Measurements from ENCODE around the gene DSG3. TPM values are rescaled to one million over a fixed set of nuclear protein-coding genes. Genes with fewer than 3 reads are reported as not detected.

Gene DSG3
- total and polyA plus RNA-seq, 12 donors: 0.04 TPM; not detected in 11

DNA sequence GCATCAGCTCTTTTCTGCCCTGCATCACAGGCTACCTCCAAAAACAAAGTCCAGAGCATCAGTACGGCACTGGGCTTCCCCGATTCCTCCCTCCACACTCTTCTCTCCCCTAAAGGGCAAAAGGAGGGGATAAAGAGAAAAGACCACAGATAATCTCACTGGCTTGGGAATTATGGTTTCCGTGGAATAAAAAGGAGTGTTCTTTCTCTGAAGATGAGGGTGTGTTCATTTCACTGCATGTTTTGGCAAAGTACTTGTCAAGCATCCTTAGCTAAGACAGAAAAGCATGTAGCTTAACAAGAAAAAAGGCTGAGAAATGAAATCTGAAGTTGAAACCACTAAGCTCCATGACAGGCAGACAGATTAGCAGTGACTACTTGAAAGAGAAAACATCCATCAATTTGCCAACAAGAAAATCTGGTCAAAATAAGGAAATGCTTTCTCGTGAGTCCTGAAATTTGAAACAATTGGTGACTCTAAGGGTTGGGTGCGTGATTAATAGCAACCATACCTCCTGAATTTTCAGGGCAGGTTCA is 20.6 kb upstream of the DSG3 start:
- H3K4me3 ChIP-seq: no peak overlapping the region
- H3K27me3 ChIP-seq: no peaks in the 10 kb centered on the region
- no peak for ATAC-seq
- WGBS, 2 donors: 60 to 69% methylated on average over 5 of the region's 5 CpGs
- H3K4me1 ChIP-seq: no peaks in the 10 kb centered on the region
- peaks cover 0 to 11% (median 0%) of the 10 kb centered on the region in 11 donors for H3K9me3 ChIP-seq
- no peak overlapping the region for H3K27ac ChIP-seq
- no peaks in the 10 kb centered on the region for H3K36me3 ChIP-seq
- no peak for DNase-seq
- no peak for TF ChIP-seq CTCF (IDR thresholded peaks at IDR 0.05)
- intact Hi-C loops (cut with DNase I): loop anchor here in 2 of 10 donors (5.0 to 10.0 kb wide), 2 partner anchors 75 to 78 kb away; no protein-coding TSS in a partner anchor

DNA sequence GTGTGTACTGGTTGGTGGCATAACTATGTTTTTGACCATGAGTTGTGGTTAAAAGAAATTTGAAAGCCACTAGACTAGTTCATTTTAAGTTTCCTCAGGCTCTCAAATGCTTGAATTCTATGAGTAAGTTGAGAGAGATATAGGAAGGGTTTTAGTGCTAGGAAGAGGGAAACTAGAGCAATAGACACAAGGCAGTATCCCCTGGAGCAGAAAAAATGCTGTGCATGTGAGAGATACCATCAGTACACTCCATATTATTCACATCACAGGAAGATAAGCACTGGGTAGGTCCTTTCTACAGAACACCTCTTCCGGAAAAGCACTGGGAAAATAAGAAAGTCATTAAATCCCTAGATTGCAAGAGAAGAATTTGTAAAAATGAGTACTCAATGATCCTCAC is 19.3 kb upstream of the DSG3 start:
- no peak overlapping the region for H3K4me3 ChIP-seq
- DNase-seq: no peak
- no peaks in the 10 kb centered on the region for H3K36me3 ChIP-seq
- 95 to 100% methylated on average over 1 of the region's 1 CpG for WGBS, 2 donors
- peaks cover 0 to 20% (median 4%) of the 10 kb centered on the region in 11 donors for H3K9me3 ChIP-seq
- no peak for TF ChIP-seq CTCF (IDR thresholded peaks at IDR 0.05)
- intact Hi-C loops (cut with DNase I): loop anchor here in 2 of 10 donors (5.0 to 10.0 kb wide), 2 partner anchors 74 to 77 kb away; no protein-coding TSS in a partner anchor
- no peaks in the 10 kb centered on the region for H3K4me1 ChIP-seq
- no peaks in the 10 kb centered on the region for H3K27me3 ChIP-seq
- ATAC-seq: no peak
- H3K27ac ChIP-seq: no peak overlapping the region

DNA sequence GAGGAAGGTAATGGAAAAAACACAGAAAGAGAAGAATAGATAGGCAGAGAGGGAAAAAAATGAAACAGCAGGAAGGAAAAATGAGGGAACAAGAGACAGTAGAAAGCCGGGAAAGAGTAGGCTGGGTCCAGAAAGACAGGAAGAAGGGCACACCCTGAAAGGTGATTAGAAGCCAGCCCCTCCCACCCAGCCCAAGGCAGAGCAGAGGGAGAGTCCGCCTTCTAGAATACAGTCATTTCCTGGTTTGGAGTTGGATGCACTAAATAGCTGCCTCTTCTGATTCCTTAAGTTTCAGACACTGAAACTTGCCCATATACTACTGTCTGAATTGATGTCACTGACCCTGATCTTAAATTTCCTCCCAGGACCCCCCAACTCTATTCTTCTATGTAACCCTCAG is 17.9 kb upstream of the DSG3 start:
- no peaks in the 10 kb centered on the region for H3K36me3 ChIP-seq
- H3K27me3 ChIP-seq: no peaks in the 10 kb centered on the region
- H3K4me1 ChIP-seq: no peaks in the 10 kb centered on the region
- DNase-seq (no peak), ATAC-seq (peak in 1 of 8 donors; percentile 39)
- intact Hi-C loops (cut with DNase I): loop anchor here in 2 of 10 donors (5.0 to 10.0 kb wide), 2 partner anchors 73 to 75 kb away; no protein-coding TSS in a partner anchor
- TF ChIP-seq CTCF (IDR thresholded peaks at IDR 0.05): no peak
- no peak overlapping the region for H3K4me3 ChIP-seq
- no peak overlapping the region for H3K27ac ChIP-seq
- peaks cover 0 to 25% (median 4%) of the 10 kb centered on the region in 11 donors for H3K9me3 ChIP-seq
- WGBS, 2 donors: 47 to 57% methylated on average over 2 of the region's 2 CpGs

- H3K36me3 ChIP-seq: no peaks in the 10 kb centered on the region
- ATAC-seq (no peak), DNase-seq (no peak)
- H3K4me1 ChIP-seq: no peaks in the 10 kb centered on the region
- peaks cover 0 to 29% (median 4%) of the 10 kb centered on the region in 11 donors for H3K9me3 ChIP-seq
- no peak overlapping the region for H3K4me3 ChIP-seq
- H3K27me3 ChIP-seq: no peaks in the 10 kb centered on the region
- H3K27ac ChIP-seq: no peak overlapping the region
- whole genome bisulfite sequencing, 2 donors: 72 to 81% methylated on average over 4 of the region's 4 CpGs
- no peak for TF ChIP-seq CTCF (IDR thresholded peaks at IDR 0.05)
- intact Hi-C loops (cut with DNase I): no loop called here
Measured at GRCh38 chr18:31430072-31430471, 17.5 kb upstream of the DSG3 start.

Measured in heart right ventricle (tissue), 16 donors.